Prostate gland (tissue), 2 donors: ENCODE measurements around the gene ZBTB47. TPM values are rescaled to one million over a fixed set of nuclear protein-coding genes. Genes with fewer than 3 reads are reported as not detected.

Source experiments
- DNase-seq: peaks from one replicate; pipeline ENCODE4 v3.0.0-alpha.2; 2019; ENCODE audit warnings: low spot score
- H3K27ac ChIP-seq, 2 donors: fragments of 200-600 bp; sonication (generic); 2 replicates each; pipeline ENCODE4 v1.5.1; 2017 to 2019
- H3K27me3 ChIP-seq: fragments of 200-600 bp; sonication (generic); replicated peaks from 2 replicates; pipeline ENCODE4 v1.5.1; 2019; ENCODE audit not compliant: insufficient read depth
- H3K36me3 ChIP-seq, 2 donors: fragments of 200-600 bp; sonication (generic); 1 replicate in 1 of 2; 2 replicates in 1 of 2; pipeline versions ENCODE4 v1.5.1 to v1.8.1; 2017 to 2019
- H3K4me1 ChIP-seq: fragments of 200-600 bp; sonication (generic); replicated peaks from 2 replicates; pipeline ENCODE4 v1.5.1; 2019
- H3K4me3 ChIP-seq, 2 donors: fragments of 200-600 bp; sonication (generic); 2 replicates each; pipeline ENCODE4 v1.5.1; 2017 to 2019
- H3K9me3 ChIP-seq: fragments of 200-600 bp; sonication (generic); 2 replicates; pipeline ENCODE4 v1.5.1; 2017
- CTCF ChIP-seq, 4 experiments: fragments of 200-600 bp in 2 of 4; fragments of 450-650 bp in 2 of 4; sonication (generic) in 2 of 4; IDR thresholded peaks; 1 replicate in 3 of 4; 2 replicates in 1 of 4; pipeline ENCODE4 v1.5.1; 2016 to 2019; ENCODE audit warnings: antibody characterized with exemption in 4 of 4, mild to moderate bottlenecking in 2 of 4, moderate library complexity in 2 of 4
- WGBS: methylation state at CpG from one replicate; pipeline ENCODE4 v1.1.5; 2018; 5-methylcytosine and 5-hydroxymethylcytosine counted together
- intact Hi-C: fragments of 100-400 bp; cut with DNase I; formaldehyde crosslinking; loops from one replicate; pipeline ENCODE4 v1.14.2; 2022
- total RNA-seq, 2 donors: library from RNA; depleted of rRNA; stranded (reverse); fragments of >200 nt; gene quantifications; one replicate each; pipeline ENCODE4 v1.1.0, GENCODE V29; 2016

ZBTB47 gene
- total RNA-seq, 2 donors from 2014 or later = 22.1 to 38.0 TPM

GRCh38 chr3:42714171-42714852, 60.8 kb downstream of the ZBTB47 start:
- no peak for DNase-seq
- Histone ChIP-seq H3K9me3 (no peaks in the 10 kb centered on the region), H3K36me3 (no peaks in the 10 kb centered on the region), H3K27me3 (no peaks in the 10 kb centered on the region), H3K27ac (no peak overlapping the region), H3K4me3 (no peak overlapping the region), H3K4me1 (no peaks in the 10 kb centered on the region)
- intact Hi-C loops = no loop called here
- TF ChIP-seq CTCF (IDR thresholded peaks at IDR 0.05) = no peak
- 96% methylated on average over 4 of the region's 4 CpGs for WGBS

Other genes starting within 250 kb of the ZBTB47 start
- 1 to 10 TPM in 1 of 2 donors, not detected in 1; 5.9 TPM for gene LYZL4, start 243.1 kb upstream of the ZBTB47 start, total RNA-seq
- 100 to 1,000 TPM in 1 of 2 donors, 10 to 100 TPM in 1; 98.5 to 226 TPM for gene VIPR1, start 151.1 kb upstream of the ZBTB47 start, total RNA-seq
- gene SEC22C, start 71.7 kb upstream of the ZBTB47 start, total RNA-seq = 100 to 1,000 TPM in 1 of 2 donors, 10 to 100 TPM in 1; 78.0 to 120 TPM
- gene SS18L2, start 62.8 kb upstream of the ZBTB47 start, total RNA-seq = 10 to 100 TPM; 23.0 to 43.3 TPM
- 10 to 100 TPM; 42.2 to 91.6 TPM for gene NKTR, start 53.0 kb upstream of the ZBTB47 start, total RNA-seq
- gene KLHL40, start 31.8 kb downstream of the ZBTB47 start, total RNA-seq = 1 to 10 TPM; 1.2 to 2.9 TPM
- gene HHATL, start 49.1 kb downstream of the ZBTB47 start, total RNA-seq = 1 to 10 TPM; 1.9 to 5.5 TPM
- 1 to 10 TPM; 2.4 to 6.5 TPM for gene CCDC13, start 119.6 kb downstream of the ZBTB47 start, total RNA-seq
- 100 to 1,000 TPM in 1 of 2 donors, 10 to 100 TPM in 1; 91.0 to 135 TPM for gene HIGD1A, start 150.8 kb downstream of the ZBTB47 start, total RNA-seq
- gene ACKR2, start 155.7 kb downstream of the ZBTB47 start, total RNA-seq = 1 to 10 TPM in 1 of 2 donors, under 1 TPM in 1; 0.55 to 1.9 TPM
- not detected for gene CYP8B1, start 222.2 kb downstream of the ZBTB47 start, total RNA-seq